BJ (cell line): ENCODE measurements around the gene CCSAP. TPM values are rescaled to one million over a fixed set of nuclear protein-coding genes. Genes with fewer than 3 reads are reported as not detected.

Source experiments
- CTCF ChIA-PET: fragments of 350-600 bp; formaldehyde crosslinking; extraction: SDS; loops from one replicate; lab custom pipeline; 2021; ENCODE audit warnings: antibody characterized with exemption, inconsistent platforms; lab: Yijun Ruan, JAX
- POLR2A ChIA-PET: fragments of 300-600 bp; sonication (Branson Sonifier 250); formaldehyde crosslinking; extraction: SDS; loops from one replicate; lab custom pipeline; 2021; ENCODE audit warnings: antibody characterized with exemption; lab: Charles Lee
- DNase-seq: peaks from one replicate; pipeline ENCODE4 v3.0.0-alpha.2; 2011; ENCODE audit warnings: low read depth
- H3K27me3 ChIP-seq: 2 replicates; pipeline ENCODE4 v1.6.0; 2011; ENCODE audit warnings: low read length; ENCODE audit not compliant: control insufficient read depth, insufficient read depth
- H3K36me3 ChIP-seq: 2 replicates; pipeline ENCODE4 v1.5.1; 2011; ENCODE audit warnings: low read length; ENCODE audit not compliant: control insufficient read depth, insufficient read depth
- H3K4me3 ChIP-seq: 2 replicates; pipeline ENCODE4 v1.5.1; 2011; ENCODE audit warnings: low read depth, mild to moderate bottlenecking, control low read depth, low read length
- polyA plus RNA-seq: library from polyadenylated mRNA; depleted of rRNA; stranded (reverse); fragments of >200 nt; gene quantifications from 2 replicates; pipeline ENCODE4 v1.2.3, GENCODE V29; 2011
- TF ChIP-seq, protein P1 (sequence below): IDR thresholded peaks from 2 replicates; pipeline ENCODE4 v1.5.1; 2011; ENCODE audit warnings: low read depth, mild to moderate bottlenecking, control low read depth, inconsistent platforms, low read length, moderate library complexity; ENCODE audit not compliant: insufficient read depth

CCSAP gene
- polyA plus RNA-seq, 1 experiment: 1.4 TPM

DNA sequence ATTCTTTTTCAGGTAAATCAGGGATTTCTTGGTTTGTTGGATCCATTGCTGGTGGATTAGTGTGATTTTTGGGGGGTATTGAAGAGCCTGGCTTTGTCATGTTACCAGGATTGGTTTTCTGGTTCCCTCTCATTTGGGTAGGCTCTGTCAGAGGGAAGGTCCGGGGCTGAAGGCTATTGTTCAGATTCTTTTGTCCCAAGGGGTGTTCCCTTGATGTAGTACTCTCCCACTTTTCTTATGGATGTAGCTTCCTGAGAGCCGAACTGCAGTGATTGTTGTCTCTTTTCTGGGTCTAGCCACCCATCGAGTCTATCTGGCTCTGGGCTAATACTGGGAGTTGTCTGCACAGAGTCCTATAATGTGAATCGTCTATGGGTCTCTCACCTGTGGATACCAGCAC lies 17.6 kb upstream of the CCSAP start:
- H3K36me3 ChIP-seq: no peaks in the 10 kb centered on the region
- H3K27me3 ChIP-seq: peaks cover 1% of the 10 kb centered on the region; the same call in 1 of the 2 replicates
- ChIA-PET POLR2A (no interaction called here), CTCF (interaction anchor here (1.2 kb wide), 1 partner anchor 12 kb away, joined by 3 read pairs; no protein-coding TSS in a partner anchor)
- TF ChIP-seq, protein P1, sequence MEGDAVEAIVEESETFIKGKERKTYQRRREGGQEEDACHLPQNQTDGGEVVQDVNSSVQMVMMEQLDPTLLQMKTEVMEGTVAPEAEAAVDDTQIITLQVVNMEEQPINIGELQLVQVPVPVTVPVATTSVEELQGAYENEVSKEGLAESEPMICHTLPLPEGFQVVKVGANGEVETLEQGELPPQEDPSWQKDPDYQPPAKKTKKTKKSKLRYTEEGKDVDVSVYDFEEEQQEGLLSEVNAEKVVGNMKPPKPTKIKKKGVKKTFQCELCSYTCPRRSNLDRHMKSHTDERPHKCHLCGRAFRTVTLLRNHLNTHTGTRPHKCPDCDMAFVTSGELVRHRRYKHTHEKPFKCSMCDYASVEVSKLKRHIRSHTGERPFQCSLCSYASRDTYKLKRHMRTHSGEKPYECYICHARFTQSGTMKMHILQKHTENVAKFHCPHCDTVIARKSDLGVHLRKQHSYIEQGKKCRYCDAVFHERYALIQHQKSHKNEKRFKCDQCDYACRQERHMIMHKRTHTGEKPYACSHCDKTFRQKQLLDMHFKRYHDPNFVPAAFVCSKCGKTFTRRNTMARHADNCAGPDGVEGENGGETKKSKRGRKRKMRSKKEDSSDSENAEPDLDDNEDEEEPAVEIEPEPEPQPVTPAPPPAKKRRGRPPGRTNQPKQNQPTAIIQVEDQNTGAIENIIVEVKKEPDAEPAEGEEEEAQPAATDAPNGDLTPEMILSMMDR: no peak
- no peak for DNase-seq
- no peak overlapping the region for H3K4me3 ChIP-seq

DNA sequence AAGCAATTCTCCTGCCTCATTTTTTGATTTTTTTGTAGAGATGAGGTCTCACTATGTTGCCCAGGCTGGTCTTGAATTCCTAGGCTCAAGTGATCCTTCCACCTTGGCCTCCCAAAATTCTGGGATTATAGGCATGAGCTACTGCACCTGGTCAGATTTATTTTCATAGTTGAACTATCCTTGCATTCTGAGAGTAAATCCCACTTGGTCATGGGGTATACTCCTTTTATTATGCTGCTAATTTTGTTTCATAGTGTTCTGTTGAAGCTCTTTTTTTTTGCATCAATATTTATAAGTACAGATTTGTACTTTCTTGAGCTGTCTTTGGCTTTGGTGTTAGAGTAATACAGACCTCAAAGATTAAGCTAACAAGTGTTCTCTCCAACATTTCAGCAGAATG lies 12.8 kb upstream of the CCSAP start:
- ChIA-PET CTCF (no interaction called here), POLR2A (no interaction called here)
- Histone ChIP-seq H3K4me3 (no peak overlapping the region), H3K27me3 (peaks cover 1% of the 10 kb centered on the region; the same call in 1 of the 2 replicates), H3K36me3 (no peaks in the 10 kb centered on the region)
- TF ChIP-seq, protein P1: no peak
- no peak for DNase-seq

DNA sequence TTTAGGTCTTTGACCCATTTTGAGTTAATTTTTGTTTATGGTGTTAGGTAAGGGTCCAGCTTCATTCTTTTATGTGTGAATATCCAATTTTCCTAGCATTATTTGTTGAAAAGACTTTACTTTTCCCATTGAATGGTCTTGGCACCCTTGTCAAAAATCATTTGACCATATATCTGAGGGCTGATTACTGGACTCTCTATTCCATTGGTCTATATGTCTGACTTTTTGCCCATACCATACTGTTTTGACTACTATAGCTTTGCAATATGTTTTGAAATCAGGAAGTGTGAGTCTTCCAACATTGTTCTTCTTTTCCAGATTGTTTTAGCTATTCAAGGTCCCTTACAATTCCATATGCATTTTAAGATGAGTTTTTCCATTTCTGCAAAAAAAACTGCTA lies 11.4 kb upstream of the CCSAP start:
- Histone ChIP-seq H3K4me3 (no peak overlapping the region), H3K27me3 (no peaks in the 10 kb centered on the region; the same call in 1 of the 2 replicates), H3K36me3 (no peaks in the 10 kb centered on the region)
- ChIA-PET CTCF (no interaction called here), POLR2A (no interaction called here)
- TF ChIP-seq, protein P1: no peak
- DNase-seq: no peak

DNA sequence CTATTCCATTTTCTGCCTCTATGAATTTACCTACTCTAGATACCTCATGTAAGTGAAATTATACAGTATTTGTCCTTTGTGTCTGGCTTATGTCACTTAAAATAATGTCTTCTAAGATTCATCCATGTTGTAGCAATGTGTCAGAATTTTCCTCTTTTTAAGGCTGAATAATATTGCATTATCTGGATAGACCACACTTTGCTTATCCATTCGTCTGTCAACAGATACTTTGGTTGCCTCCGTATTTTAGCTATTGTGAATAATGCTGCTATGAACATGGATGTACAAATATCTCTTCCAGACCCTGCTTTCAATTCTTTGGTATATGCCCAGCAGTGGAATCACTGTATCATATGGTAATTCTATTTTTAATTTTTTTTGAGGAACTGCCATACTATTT lies 10.1 kb upstream of the CCSAP start:
- ChIA-PET CTCF (no interaction called here), POLR2A (no interaction called here)
- no peak for DNase-seq
- Histone ChIP-seq H3K36me3 (no peaks in the 10 kb centered on the region), H3K27me3 (no peaks in the 10 kb centered on the region), H3K4me3 (no peak overlapping the region)
- TF ChIP-seq, protein P1: no peak

DNA sequence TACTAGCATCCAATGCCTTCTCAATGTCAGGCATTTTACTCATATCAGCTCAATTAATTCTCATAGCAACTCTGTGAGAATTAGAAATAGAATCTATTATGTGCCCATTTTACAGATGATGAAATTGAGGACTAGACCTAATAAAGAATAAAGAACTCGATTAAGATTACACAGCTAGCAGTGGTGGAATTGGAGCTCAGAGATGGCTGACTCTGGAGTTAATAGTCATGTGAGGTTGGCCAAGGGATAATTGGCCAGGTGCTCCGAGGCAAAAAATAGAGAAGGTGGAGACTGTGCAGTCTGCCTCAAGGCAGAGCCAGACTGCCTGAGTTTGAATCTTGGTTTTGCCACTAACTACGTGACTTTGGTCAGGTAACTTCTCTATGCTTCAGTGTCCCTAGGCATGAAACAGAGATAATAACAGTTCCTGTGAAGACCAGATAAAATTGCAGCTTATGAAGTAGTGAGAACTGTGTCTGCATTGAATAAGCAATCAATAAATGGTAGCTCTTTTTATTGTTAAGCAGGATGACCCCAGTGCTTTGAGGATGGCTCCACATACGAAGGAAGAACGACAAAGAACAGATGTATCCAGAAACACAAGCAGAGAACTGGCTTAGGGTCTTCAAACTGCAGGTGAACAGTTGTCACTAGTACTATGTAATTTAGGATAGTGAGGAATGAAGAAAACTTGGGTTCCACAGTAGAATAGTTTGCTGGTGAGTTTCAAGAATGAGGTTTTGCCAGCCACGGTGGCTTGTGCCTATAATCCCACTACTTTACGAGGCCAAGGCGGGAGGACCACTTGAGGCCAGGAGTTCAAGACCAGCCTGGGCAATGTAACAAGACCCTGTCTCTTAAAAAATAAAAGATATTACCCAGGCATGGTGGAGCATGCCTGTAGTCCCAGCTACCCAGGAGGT lies 6.9 kb upstream of the CCSAP start:
- TF ChIP-seq, protein P1: no peak
- no peaks in the 10 kb centered on the region for H3K36me3 ChIP-seq
- no peaks in the 10 kb centered on the region for H3K27me3 ChIP-seq
- no peak overlapping the region for H3K4me3 ChIP-seq
- DNase-seq: no peak
- ChIA-PET POLR2A (no interaction called here), CTCF (interaction anchor here (1.2 kb wide), 1 partner anchor 10 kb away, joined by 3 read pairs; no protein-coding TSS in a partner anchor)
